MM.1S (cell line): ENCODE measurements around the gene HIPK2.

ENCODE experiments used
- DNase-seq: peaks from one replicate; pipeline ENCODE4 v3.0.0-alpha.2; 2015
- H2AFZ ChIP-seq: fragments of 300-600 bp; sonication (generic); 2 replicates; pipeline ENCODE4 v1.6.0; 2016; ENCODE audit warnings: antibody characterized with exemption, low read length
- H3F3A ChIP-seq: fragments of 300-600 bp; sonication (generic); 2 replicates; pipeline ENCODE4 v1.6.1; 2016; ENCODE audit warnings: mild to moderate bottlenecking, antibody characterized with exemption, low read length, moderate library complexity, mixed read lengths; ENCODE audit not compliant: insufficient read depth
- H3K27ac ChIP-seq: fragments of 300-600 bp; sonication (generic); 2 replicates; pipeline ENCODE4 v1.5.1; 2016; ENCODE audit warnings: mild to moderate bottlenecking, low read length
- H3K27me3 ChIP-seq: fragments of 300-600 bp; sonication (generic); replicated peaks from 2 replicates; pipeline ENCODE4 v1.6.0; 2016; ENCODE audit warnings: low read length; ENCODE audit not compliant: insufficient read depth
- H3K36me3 ChIP-seq: fragments of 300-600 bp; sonication (generic); replicated peaks from 2 replicates; pipeline ENCODE4 v1.6.1; 2016; ENCODE audit warnings: mild to moderate bottlenecking, low read length, mixed read lengths; ENCODE audit not compliant: insufficient read depth
- H3K4me1 ChIP-seq: fragments of 300-600 bp; sonication (generic); 2 replicates; pipeline ENCODE4 v1.6.1; 2016; ENCODE audit warnings: low read length, mixed read lengths
- H3K4me2 ChIP-seq: fragments of 300-600 bp; sonication (generic); 2 replicates; pipeline ENCODE4 v1.6.0; 2016; ENCODE audit warnings: low read depth, low read length
- H3K4me3 ChIP-seq: fragments of 300-600 bp; sonication (generic); 2 replicates; pipeline ENCODE4 v1.5.1; 2016; ENCODE audit warnings: low read length, mixed read lengths
- H3K79me2 ChIP-seq: fragments of 300-600 bp; sonication (generic); 2 replicates; pipeline ENCODE4 v1.6.1; 2016; ENCODE audit warnings: mixed run types, low read length, mixed read lengths
- H3K9ac ChIP-seq: fragments of 300-600 bp; sonication (generic); 2 replicates; pipeline ENCODE4 v1.6.1; 2016; ENCODE audit warnings: low read length, mixed read lengths
- H3K9me2 ChIP-seq: fragments of 300-600 bp; sonication (generic); replicated peaks from 2 replicates; pipeline ENCODE4 v1.6.1; 2016; ENCODE audit warnings: mild to moderate bottlenecking, low read length, mixed read lengths; ENCODE audit not compliant: insufficient read depth
- H3K9me3 ChIP-seq: fragments of 300-600 bp; sonication (generic); replicated peaks from 2 replicates; pipeline ENCODE4 v1.6.1; 2016; ENCODE audit warnings: mild to moderate bottlenecking, low read length, mixed read lengths; ENCODE audit not compliant: insufficient read depth
- H4K20me1 ChIP-seq: fragments of 300-600 bp; sonication (generic); 2 replicates; pipeline ENCODE4 v1.6.1; 2016; ENCODE audit warnings: mild to moderate bottlenecking, low read length, moderate library complexity, mixed read lengths; ENCODE audit not compliant: insufficient read depth
- EZH2 ChIP-seq: fragments of 300-600 bp; sonication (generic); optimal IDR thresholded peaks from 2 replicates; pipeline ENCODE3; 2017; ENCODE audit warnings: low read depth, mild to moderate bottlenecking, antibody characterized with exemption, low read length, mixed read lengths
- EZH2phosphoT487 ChIP-seq: fragments of 300-600 bp; sonication (generic); IDR thresholded peaks from 2 replicates; pipeline ENCODE4 v1.6.1; 2018; ENCODE audit warnings: antibody characterized with exemption, low read length
- TF ChIP-seq, protein P1 (sequence below): fragments of 300-600 bp; sonication (generic); IDR thresholded peaks from 2 replicates; pipeline ENCODE4 v1.5.1; 2016; ENCODE audit warnings: antibody characterized with exemption, low read length, mixed read lengths

Gene HIPK2

DNA sequence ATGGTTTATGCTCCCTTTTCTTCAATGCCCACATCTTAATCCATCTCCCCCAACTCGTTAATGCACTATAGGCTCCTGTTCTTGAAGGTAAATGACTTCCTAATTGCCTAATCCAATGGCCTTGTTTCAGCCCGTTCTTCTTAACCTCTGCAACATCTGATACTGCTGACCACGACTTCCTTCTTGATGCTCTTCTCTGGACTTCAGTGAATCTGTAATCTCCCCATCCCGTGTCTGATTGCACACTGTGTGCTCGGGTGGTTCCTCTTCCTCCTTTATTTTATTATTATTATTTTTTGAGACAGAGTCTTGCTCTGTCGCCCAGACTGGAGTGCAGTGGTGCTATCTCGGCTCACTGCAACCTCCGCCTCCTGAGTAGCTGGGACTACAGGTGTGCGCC is 58.9 kb downstream of the HIPK2 start:
- H2AFZ ChIP-seq: no peak overlapping the region
- no peak for DNase-seq
- H3F3A ChIP-seq: no peaks in the 10 kb centered on the region
- no peaks in the 10 kb centered on the region for H3K27me3 ChIP-seq
- no peaks in the 10 kb centered on the region for H3K4me1 ChIP-seq
- H3K4me3 ChIP-seq: no peak overlapping the region
- peaks cover 7% of the 10 kb centered on the region; the same call in 1 of the 2 replicates for H3K36me3 ChIP-seq
- H3K27ac ChIP-seq: no peak overlapping the region
- H4K20me1 ChIP-seq: no peaks in the 10 kb centered on the region
- no peak overlapping the region for H3K4me2 ChIP-seq
- TF ChIP-seq, protein P1, sequence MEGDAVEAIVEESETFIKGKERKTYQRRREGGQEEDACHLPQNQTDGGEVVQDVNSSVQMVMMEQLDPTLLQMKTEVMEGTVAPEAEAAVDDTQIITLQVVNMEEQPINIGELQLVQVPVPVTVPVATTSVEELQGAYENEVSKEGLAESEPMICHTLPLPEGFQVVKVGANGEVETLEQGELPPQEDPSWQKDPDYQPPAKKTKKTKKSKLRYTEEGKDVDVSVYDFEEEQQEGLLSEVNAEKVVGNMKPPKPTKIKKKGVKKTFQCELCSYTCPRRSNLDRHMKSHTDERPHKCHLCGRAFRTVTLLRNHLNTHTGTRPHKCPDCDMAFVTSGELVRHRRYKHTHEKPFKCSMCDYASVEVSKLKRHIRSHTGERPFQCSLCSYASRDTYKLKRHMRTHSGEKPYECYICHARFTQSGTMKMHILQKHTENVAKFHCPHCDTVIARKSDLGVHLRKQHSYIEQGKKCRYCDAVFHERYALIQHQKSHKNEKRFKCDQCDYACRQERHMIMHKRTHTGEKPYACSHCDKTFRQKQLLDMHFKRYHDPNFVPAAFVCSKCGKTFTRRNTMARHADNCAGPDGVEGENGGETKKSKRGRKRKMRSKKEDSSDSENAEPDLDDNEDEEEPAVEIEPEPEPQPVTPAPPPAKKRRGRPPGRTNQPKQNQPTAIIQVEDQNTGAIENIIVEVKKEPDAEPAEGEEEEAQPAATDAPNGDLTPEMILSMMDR: no peak
- TF ChIP-seq EZH2 (no peak), EZH2phosphoT487 (no peak)
- no peaks in the 10 kb centered on the region for H3K9me2 ChIP-seq
- H3K9ac ChIP-seq: no peak overlapping the region
- H3K79me2 ChIP-seq: peaks cover 62% of the 10 kb centered on the region
- H3K9me3 ChIP-seq: no peaks in the 10 kb centered on the region

- Histone ChIP-seq H3K9me2 (no peaks in the 10 kb centered on the region), H3K4me3 (no peak overlapping the region), H4K20me1 (no peaks in the 10 kb centered on the region), H2AFZ (no peak overlapping the region), H3K9me3 (no peaks in the 10 kb centered on the region), H3K27me3 (no peaks in the 10 kb centered on the region), H3K36me3 (peaks cover 7% of the 10 kb centered on the region; the same call in 1 of the 2 replicates), H3K27ac (no peak overlapping the region), H3K4me1 (no peaks in the 10 kb centered on the region), H3F3A (no peaks in the 10 kb centered on the region), H3K4me2 (no peak overlapping the region), H3K79me2 (peaks cover 55% of the 10 kb centered on the region), H3K9ac (no peak overlapping the region)
- DNase-seq: no peak
- TF ChIP-seq, protein P1: no peak
- no peak for TF ChIP-seq EZH2
- TF ChIP-seq EZH2phosphoT487: no peak
Measured at GRCh38 chr7:139718141-139718540, 59.7 kb downstream of the HIPK2 start.

GRCh38 chr7:139716156-139716942 is 61.4 kb downstream of the HIPK2 start:
- no peaks in the 10 kb centered on the region for H3K9me3 ChIP-seq
- H3K36me3 ChIP-seq: peaks cover 7% of the 10 kb centered on the region; the same call in 1 of the 2 replicates
- H3K9me2 ChIP-seq: no peaks in the 10 kb centered on the region
- no peak overlapping the region for H2AFZ ChIP-seq
- TF ChIP-seq EZH2phosphoT487 (no peak), EZH2 (no peak)
- TF ChIP-seq, protein P1: no peak
- H3K4me2 ChIP-seq: no peak overlapping the region
- DNase-seq: no peak
- H3K4me1 ChIP-seq: no peaks in the 10 kb centered on the region
- no peak overlapping the region for H3K4me3 ChIP-seq
- peaks cover 38% of the 10 kb centered on the region for H3K79me2 ChIP-seq
- H4K20me1 ChIP-seq: no peaks in the 10 kb centered on the region
- no peaks in the 10 kb centered on the region for H3K27me3 ChIP-seq
- H3F3A ChIP-seq: no peaks in the 10 kb centered on the region
- H3K27ac ChIP-seq: no peak overlapping the region
- H3K9ac ChIP-seq: no peak overlapping the region
